ENCODE data around the gene FAM227B.
A peak's percentile ranks its signal among the peaks of the same experiment; 100 is the strongest.
"Not testable (repeated sequence)": the region's sequence is repeated elsewhere in the genome, so short reads cannot be mapped to it uniquely, and the experiment has no call there.

Gene FAM227B

DNA sequence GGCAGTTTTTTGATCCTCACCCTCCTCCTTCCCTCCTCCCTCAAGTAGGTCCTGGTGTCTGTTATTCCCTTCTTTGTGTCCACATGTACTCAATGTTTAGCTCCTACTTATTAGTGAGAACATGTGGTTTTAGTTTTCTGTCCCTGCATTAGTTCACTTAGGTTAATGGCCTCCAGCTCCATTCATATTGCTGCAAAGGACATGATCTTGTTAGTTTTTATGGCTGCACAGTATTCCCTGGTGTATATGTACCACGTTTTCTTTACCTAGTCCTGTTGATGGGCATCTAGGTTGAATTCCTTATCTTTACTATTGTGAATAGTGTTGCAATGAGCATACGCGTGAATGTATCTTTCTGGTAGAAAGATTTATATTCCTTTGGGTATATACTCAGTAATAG, 259.2 kb downstream of the FAM227B start:
- no peak for DNase-seq

DNA sequence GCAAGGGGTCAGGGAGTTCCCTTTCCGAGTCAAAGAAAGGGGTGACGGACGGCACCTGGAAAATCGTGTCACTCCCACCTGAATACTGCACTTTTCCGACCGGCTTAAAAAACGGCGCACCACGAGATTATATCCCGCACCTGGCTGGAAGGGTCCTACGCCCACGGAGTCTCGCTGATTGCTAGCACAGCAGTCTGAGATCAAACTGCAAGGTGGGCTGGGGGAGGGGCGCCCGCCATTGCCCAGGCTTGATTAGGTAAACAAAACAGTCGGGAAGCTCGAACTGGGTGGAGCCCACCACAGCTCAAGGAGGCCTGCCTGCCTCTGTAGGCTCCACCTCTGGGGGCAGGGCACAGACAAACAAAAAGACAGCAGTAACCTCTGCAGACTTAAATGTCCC, 266.2 kb downstream of the FAM227B start:
- not testable (repeated sequence) for DNase-seq

DNA sequence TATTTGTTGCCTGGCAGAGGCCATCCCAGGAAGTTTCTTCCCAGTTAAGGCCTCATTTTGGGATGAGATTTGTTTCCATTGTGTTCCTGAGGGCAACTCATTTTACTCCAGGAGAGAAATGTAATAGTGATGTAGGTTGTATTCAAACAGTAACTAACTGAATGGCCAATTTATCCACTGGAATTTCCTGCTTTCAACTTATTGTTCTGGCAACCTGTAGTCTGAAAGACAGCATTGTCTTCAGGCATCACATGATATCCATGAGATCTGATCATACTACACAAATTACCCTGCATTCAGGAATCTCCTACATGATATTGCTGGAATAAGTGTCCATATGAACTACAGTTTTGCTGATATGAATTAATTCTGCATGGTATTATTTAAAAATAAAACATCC, 277.1 kb downstream of the FAM227B start:
- DNase-seq, result no peak

DNA sequence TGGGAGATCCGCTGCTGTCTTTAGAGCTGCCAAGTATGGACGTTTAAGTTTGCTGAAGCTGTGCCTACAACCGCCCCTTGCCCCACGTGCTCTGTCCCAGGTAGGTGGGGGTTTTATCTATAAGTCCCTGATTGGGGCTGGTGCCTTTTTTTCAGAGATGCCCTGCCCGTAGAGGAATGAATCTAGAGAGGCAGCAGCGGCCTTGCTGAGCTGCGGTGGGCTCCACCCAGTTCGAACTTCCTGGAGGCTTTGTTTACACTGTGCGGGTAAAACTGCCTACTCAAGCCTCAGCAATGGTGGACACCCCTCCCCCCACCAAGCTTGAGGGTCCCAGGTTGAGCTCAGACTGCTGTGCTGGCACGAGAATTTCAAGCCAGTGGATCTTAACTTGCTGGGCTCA, 281.0 kb downstream of the FAM227B start:
- DNase-seq, result no peak

DNA sequence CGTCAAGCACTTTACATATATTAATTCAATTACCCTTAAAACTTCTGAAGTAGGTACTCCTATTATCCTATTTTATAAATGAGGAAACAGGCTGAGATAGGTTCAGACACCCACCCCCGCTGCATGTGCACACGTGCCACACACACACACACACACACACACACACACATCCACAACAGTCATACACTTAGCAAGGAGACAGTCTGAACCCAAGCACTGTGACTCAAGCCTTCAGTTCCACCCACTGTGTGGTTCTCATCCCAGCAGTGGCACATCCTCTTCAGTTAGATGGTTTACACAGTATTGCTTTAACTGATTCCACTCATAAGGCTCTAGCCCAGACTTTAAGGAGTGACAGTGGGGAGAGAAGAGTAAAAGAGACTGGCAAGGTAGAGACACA, 288.7 kb downstream of the FAM227B start:
- peak; percentile 43 for DNase-seq

DNA sequence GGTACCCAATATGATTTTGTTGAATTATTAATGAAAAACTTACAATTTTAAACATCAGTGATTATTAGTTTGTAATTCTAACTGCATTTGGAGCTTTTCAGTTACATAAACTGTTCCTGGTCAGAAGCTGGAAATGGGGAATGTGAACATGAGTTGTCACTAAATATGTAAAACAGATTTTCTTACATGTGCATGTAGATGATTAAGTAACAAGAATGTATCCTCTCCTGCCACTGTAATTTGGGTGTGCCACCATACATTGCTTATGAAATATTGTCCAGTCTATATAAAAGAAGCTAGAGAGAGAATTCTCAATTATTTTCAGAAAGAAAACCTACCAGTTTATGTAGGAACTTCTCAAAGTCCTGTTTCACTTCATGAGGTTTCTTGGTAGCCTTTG, 289.2 kb downstream of the FAM227B start:
- DNase-seq, result no peak

DNA sequence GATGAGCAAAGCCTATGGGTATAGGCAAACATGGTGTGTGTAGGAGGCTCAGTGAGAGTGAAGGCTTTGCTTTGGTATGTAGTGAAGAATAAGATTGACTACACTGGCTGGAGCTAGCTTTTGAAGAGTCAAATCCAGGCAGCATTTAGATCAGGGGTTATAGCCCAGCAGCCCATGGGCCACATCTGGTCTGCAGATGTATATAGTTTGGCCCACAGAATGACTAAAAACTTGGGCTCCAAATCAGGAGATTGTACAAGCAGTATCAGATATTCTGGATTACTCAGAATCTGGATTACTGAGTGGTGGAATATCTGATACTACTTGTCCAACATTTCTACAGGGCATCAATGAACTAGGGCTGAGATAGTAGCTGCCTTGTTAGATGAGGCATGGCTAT, 290.5 kb downstream of the FAM227B start:
- DNase-seq, result no peak

DNA sequence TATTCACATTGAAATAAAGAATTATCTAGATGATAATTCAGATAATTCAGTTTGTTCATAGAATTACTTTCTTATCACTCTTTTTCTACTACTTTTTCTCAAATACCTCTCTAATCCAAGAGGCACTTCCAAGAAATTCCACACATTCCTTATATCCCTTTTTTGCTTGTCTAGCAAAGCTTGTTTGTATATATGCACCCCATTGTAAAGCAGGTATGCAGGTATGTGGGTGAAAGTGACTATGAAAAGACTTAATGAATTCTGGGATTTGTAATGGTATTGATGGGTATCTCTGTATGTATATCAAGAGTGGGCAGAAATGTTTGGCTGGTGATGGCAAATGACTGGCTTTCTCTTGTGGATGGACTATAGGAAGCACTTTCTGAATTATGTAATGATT, 291.7 kb downstream of the FAM227B start:
- no peak for DNase-seq

DNA sequence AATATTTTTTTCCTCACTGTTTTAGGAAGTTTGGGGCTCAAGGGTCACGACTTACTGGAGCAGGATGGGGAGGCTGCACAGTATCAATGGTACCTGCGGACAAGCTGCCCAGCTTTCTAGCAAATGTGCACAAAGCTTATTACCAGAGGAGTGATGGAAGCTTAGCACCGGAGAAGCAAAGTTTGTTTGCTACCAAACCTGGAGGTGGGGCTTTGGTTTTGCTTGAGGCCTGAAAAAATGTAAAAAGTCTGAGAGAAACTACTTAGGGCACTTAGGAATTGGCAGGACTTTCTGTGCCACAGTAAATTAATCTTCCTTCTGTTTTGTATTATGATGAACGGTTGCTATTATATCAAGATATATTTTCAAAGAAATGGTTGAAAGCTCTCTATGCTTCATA, 292.7 kb downstream of the FAM227B start:
- DNase-seq, result no peak

DNA sequence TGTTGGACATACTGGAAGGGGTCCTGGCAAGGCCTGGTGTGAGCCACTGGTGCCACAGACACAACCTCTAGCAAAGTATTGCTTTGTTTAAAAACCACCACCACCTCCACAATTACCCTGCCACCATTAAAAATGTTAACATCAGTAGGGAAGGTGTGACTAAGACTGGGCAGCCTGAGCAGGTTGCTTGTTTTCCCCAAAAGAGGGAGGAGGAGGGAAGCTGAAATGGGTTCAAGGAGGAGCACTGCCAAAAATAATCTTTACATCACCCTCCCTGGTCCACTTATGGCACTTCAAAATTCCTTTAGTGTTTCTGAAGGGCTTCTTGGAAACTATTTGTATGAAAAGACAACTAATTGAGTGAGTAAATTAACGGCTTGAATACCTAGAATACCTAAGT, 297.4 kb downstream of the FAM227B start:
- peak; percentile 48 for DNase-seq

DNA sequence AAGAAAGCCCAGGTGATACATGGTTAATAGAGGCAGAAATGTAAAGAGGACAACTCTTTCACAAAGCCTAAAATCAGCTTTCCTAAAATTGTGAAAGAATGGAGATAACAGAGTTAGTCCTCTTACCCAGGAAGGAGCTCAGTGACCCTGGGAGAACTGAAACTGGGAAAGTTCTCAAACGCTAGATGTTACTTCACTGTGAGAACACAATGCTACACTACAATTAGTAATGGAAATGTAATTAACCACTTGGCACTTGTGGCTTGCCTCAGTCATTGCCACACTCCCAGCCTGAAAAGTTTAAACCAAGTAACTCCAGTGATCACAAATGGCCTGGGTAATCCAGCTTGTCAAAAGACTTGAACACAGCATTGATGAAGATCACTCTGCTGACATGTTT, 300.3 kb downstream of the FAM227B start:
- no peak for DNase-seq

DNA sequence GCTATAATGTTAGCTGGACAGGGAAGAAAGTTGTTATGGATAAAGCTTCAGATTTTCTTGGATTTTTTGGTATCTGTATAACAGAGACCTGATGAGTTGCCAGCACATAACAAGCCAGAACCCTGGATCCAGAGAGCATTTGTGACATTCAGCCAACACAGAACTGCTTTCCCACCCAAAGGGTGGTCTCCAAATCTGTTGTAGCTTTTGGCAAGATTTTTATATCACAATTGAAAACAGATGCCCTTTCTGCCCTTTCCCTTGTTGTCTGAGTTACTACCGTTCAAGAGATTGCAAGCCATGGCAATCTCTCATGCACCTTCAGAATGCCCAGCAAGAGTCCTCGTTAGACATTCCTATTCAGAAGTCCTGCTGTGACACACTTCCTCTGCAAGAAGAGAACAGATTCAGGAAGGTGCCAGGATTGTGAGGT, 305.2 kb downstream of the FAM227B start:
- peak; percentile 15 for DNase-seq

DNA sequence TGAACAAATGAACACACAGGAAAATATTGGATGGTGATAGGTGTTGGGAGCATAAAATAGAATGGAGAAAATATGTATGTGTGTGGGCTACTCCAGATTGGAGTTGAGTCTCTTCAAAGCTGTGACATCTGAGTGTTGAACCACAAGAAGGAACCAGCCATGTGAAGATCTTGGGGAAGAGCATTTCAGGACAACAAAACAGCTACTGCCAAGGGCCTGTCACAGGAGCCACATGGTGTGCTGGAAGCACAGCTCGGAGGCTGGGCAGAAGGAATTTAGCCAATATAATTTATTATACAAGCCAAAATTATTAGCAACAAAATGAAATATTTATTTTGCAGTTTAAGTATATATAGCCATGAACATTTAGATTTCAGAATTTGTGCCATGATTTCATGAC, 305.9 kb downstream of the FAM227B start:
- no peak for DNase-seq

DNA sequence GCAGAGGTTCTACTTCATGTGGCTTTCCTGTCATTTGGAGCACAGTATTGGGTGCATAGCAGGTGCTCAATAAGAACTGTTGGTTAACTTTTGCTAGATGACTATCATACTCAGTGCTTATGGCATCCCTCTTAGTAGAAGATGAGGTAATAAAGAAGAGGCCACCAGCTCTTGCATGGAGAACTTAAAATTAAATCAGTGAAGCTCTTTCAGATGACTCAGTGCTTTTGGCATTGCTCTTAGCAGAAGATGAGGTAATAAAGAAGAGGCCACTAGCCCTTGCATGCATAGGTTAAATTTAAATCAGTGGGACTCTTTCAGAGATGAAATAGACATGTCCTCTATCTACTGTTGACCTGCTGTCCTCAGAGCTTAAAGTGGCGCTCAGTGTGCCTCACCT, 307.0 kb downstream of the FAM227B start:
- peak; percentile 84 for DNase-seq

DNA sequence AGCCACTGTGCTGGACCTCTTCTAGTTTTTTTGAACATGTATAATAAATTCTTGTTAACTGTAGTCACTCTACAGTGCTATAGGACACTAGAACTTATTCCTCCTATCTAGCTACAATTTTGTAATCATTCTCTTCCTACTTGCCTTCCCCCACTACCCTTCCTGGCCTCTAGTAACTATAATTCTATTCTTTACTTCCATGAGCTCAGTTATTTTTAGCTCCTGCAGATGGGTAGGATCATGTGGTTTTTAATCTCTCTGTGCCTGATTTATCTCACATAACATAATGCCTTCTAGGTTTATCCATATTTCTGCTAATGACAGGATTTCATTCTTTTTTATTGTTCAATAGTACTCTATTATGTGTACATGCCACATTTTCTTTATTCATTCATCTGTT, 310.7 kb downstream of the FAM227B start:
- peak; percentile 11 for DNase-seq

DNA sequence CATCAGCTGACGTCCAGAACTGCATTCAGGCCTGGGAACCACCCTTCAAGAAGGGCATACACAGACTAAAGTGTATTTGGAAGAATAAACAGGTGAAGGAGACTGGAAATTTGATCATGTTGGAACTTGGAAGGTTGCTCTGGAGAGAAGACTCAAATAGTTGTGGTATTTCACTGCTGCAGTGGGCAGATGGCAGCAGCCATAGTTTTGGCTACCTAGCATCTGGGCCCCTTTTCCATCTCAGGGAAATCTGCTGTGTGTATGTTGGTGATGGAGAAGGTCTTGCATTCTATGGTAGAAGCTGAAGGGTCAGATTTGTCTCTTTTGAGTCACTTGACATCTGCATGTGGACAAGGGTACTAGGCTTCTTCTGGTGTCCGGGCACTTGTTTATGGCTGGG, 311.9 kb downstream of the FAM227B start:
- no peak for DNase-seq

DNA sequence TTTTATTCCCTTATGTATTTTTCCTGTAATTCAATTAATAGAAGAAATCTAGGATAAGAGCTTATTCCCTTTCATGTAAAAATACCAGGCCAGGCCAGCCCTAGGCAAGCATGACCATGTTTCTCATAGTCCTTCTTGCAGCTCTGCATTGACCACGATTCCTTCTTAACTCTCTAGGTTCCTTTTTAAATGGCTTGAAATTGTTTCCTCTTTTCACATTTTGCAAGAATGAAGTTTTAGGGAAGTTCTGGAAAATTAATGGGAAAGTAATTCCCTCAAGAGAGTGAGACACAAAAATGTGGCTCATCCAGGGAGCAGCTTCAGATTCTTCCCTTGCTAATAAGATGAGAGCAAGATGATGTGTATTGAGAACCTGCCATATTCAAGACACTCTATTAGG, 314.1 kb downstream of the FAM227B start:
- no peak for DNase-seq

DNA sequence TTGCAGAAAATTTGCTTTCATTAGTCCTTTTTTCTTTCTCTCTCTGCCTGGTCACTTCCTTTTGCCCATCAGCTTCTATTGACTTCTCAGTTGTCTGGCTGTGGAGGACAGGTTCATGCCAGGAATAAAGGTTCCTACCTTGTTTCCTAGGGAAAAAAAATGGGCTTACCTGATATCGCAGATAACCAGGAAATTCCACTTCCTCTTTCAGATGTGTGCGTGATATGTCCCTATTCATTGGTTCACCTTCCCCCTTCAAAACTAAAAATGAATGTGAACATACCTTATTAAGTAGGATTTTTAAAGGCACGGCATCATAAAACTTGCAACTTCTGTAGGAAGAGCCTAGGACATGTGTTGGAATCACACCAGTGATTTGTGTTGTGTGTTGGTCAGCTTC, 317.6 kb downstream of the FAM227B start:
- DNase-seq, result no peak

DNA sequence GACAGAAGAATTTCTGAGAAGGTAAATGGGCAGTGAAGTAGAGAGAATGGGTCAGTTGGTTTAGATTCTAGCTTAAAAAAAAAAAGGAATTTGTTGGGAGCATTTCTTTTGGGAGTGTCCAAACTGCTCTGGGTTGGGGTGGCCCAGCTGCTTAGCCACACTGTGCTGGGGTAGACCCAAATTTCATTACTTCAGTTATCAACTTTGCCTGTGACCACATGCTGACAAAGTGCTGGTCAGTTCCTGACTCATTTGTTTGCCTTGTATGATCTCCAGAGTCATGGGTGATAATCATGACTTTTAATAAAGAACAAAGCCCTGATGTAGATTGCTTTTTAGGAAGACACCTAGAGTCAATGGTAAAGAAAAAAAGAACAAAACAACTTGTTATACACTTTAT, 319.1 kb downstream of the FAM227B start:
- no peak for DNase-seq

DNA sequence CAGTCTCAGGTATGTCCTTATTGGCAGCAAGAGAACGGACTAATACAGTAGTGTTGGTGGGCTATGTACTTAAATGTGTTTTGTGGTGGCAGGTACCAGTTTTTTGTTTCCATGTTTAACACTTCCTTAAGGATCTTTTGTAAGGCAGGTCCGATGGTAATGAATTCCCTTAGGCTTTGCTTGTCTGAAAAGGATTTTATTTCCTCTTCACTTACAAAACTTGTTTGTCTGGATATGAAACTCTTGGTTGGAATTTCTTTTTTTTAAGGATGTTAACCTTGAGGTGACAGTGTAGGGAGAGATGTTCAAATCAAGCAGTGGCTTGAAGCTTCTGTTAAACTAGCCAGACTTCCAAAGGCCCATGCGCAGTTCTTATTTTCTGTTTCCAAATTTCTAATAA, 319.8 kb downstream of the FAM227B start:
- no peak for DNase-seq

DNA sequence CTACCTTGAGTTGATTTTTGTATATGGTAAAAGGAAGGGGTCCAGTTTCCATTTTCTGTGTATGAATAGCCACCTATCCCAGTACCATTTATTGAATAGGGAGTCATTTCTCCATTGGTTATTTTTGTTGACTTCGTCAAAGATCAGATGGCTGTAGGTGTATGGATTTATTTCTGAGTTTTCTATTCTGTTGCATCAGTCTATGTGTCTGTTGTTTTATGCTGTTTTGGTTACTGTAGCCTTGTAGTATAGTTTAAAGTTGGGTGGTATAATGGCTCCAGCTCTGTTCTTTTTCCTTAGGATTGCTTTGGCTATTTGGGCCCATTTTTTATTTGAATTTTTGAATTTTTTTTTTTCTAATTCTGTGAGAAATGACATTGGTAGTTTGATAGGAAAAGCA, 323.0 kb downstream of the FAM227B start:
- no peak for DNase-seq

DNA sequence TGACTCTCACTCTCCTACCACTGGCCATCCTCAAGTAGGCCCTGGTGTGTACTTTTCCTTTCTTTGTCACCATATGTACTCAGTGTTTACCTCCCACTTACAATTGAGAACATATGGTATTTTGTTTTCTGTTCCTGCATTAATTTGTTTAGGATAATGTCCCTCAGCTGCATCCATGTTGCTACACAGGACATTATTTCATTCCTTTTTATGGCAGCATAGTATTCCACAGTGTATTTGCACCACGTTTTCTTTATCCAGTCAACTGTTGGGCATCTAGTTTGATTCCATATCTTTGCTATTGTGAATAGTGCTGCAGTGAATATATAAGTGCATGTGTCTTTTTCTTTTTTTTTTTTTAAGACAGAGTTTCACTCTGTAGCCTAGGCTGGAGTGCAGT, 324.4 kb downstream of the FAM227B start:
- DNase-seq, result no peak

DNA sequence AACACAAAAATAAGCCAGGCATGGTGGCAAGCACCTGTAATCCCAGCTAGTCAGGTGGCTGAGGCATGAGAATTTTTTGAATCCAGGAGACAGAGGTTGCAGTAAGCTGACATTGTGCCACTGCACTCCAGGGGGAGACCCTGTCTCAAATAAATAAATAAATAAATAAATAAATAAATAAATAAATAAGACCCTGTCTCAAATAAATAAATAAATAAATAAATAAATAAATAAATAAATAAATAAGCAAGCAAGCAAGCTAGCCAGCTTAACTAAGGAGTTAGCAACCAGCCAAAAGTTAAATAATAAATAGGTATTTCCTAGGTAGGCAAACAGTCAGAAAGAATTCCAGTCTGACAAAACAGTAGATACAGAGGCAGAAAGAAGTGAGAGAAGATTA, 326.7 kb downstream of the FAM227B start:
- DNase-seq, result no peak

DNA sequence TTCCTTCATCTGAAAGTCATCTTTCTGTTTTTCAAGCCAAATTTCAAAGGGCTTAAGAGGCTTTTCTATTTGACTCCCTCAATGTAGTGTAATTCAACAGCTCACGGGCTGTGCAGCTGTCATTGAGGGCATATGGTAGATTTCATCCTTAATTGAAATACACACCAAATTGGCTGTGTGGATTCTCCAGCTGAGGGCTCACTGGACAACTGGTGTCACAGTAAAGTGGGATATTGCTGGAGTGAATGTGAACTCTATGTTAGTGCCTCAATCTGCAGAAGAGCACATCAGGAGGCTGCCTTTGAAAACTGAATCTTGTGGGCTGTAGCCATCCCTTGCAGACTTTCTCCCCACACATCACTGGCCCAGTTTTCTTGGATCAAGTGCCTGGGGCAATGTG, 330.4 kb downstream of the FAM227B start:
- DNase-seq, result no peak

DNA sequence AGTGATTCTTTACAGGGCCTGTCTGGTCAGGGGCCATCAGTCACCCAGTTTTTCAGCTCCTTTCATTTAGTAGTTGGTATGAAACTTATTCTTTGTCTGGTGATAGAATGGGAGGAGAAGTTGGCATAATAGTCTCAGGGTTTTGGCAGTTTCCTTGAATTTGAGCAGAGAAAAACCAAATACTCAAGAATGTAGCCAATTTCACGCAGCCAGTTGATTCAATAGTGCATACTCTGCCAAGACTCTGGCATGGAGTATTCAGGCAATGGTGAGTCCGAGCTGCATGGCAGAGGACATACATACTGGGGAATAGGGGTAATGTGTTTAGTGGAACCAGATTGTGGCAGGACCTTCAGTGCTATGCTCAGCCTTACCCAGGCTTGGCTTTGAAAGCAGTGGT, 332.2 kb downstream of the FAM227B start:
- DNase-seq, result no peak

DNA sequence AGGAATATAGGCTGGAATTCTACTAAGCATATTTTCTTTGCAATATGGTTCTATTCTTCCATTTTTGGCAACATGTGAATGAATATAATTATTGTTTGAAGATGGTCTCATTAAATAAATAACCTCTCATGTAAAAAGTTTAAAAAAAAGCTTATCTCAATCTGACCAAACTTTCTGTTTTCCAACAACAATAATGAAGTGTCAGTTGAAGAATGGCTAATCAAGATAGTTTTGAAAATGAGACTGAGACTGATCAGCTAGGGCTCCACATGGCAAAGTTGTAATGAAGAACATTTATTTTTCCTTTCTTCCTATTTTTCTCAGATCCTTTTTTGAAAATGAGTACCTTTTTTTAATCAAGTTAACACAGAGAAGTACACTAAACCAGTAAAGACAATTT, 333.1 kb downstream of the FAM227B start:
- DNase-seq, result no peak

Data from fibroblast of skin of right biceps (primary cell).